Parathyroid adenoma (tissue), 2 donors: ENCODE measurements around the gene PCNX2.

ENCODE experiments used
- H2AFZ ChIP-seq: fragments of 300-600 bp; sonication (generic); one replicate; pipeline ENCODE4 v1.7.0; 2017; ENCODE audit warnings: antibody characterized with exemption, mild to moderate bottlenecking
- H3K27ac ChIP-seq: fragments of 300-600 bp; sonication (generic); one replicate; pipeline ENCODE4 v1.7.0; 2017
- H3K27me3 ChIP-seq: fragments of 300-600 bp; sonication (generic); one replicate; pipeline ENCODE4 v1.7.0; 2017; ENCODE audit warnings: low read length; ENCODE audit not compliant: control insufficient read depth, insufficient read depth
- H3K36me3 ChIP-seq: fragments of 300-600 bp; sonication (generic); one replicate; pipeline ENCODE4 v1.7.0; 2017; ENCODE audit warnings: low read length; ENCODE audit not compliant: control insufficient read depth, insufficient read depth
- H3K4me1 ChIP-seq: fragments of 300-600 bp; sonication (generic); one replicate; pipeline ENCODE4 v1.7.0; 2017; ENCODE audit warnings: control low read depth
- H3K4me2 ChIP-seq: fragments of 300-600 bp; sonication (generic); one replicate; pipeline ENCODE4 v1.7.0; 2017; ENCODE audit warnings: low read length
- H3K4me3 ChIP-seq: fragments of 300-600 bp; sonication (generic); one replicate; pipeline ENCODE4 v1.7.0; 2017; ENCODE audit warnings: low read depth, low read length
- H3K79me2 ChIP-seq: fragments of 300-600 bp; sonication (generic); one replicate; pipeline ENCODE4 v1.7.0; 2017; ENCODE audit warnings: control low read depth
- H3K9ac ChIP-seq: fragments of 300-600 bp; sonication (generic); one replicate; pipeline ENCODE4 v1.7.0; 2017; ENCODE audit warnings: mild to moderate bottlenecking
- H3K9me3 ChIP-seq: fragments of 300-600 bp; sonication (generic); one replicate; pipeline ENCODE4 v1.7.0; 2017; ENCODE audit warnings: low read length; ENCODE audit not compliant: control insufficient read depth
- CTCF ChIP-seq: fragments of 300-600 bp; sonication (generic); IDR thresholded peaks from one replicate; pipeline ENCODE4 v1.7.0; 2017; ENCODE audit warnings: antibody characterized with exemption, mild to moderate bottlenecking
- donor health status: primary hyperparathyroidism.

Gene PCNX2

GRCh38 chr1:232980986-232981560 is 314.5 kb downstream of the PCNX2 start:
- H3K4me3 ChIP-seq, result no peak overlapping the region

GRCh38 chr1:232980355-232980978 is 315.1 kb downstream of the PCNX2 start:
- no peak for TF ChIP-seq CTCF
- H3K27me3 ChIP-seq, result no peaks in the 10 kb centered on the region
- no peak overlapping the region for H3K27ac ChIP-seq
- H3K4me3 ChIP-seq, result no peak overlapping the region
- no peaks in the 10 kb centered on the region for H3K79me2 ChIP-seq
- no peaks in the 10 kb centered on the region for H3K36me3 ChIP-seq
- H3K4me2 ChIP-seq, result no peak overlapping the region
- H2AFZ ChIP-seq, result no peak overlapping the region
- no peak overlapping the region for H3K9ac ChIP-seq
- no peaks in the 10 kb centered on the region for H3K4me1 ChIP-seq
- no peaks in the 10 kb centered on the region for H3K9me3 ChIP-seq

More at GRCh38 chr1:232980986-232981560, 314.5 kb downstream of the PCNX2 start:
- H3K4me1 ChIP-seq, result no peaks in the 10 kb centered on the region
- H3K9me3 ChIP-seq, result no peaks in the 10 kb centered on the region
- H3K27me3 ChIP-seq, result no peaks in the 10 kb centered on the region
- H3K9ac ChIP-seq, result no peak overlapping the region
- H3K36me3 ChIP-seq, result no peaks in the 10 kb centered on the region
- no peak overlapping the region for H2AFZ ChIP-seq
- no peaks in the 10 kb centered on the region for H3K79me2 ChIP-seq
- no peak overlapping the region for H3K4me2 ChIP-seq
- no peak for TF ChIP-seq CTCF
- H3K27ac ChIP-seq, result no peak overlapping the region

- no peaks in the 10 kb centered on the region for H3K4me1 ChIP-seq
- TF ChIP-seq CTCF, result no peak
- no peak overlapping the region for H3K9ac ChIP-seq
- H3K4me2 ChIP-seq, result no peak overlapping the region
- H3K4me3 ChIP-seq, result no peak overlapping the region
- no peak overlapping the region for H3K27ac ChIP-seq
- H3K79me2 ChIP-seq, result no peaks in the 10 kb centered on the region
- no peak overlapping the region for H2AFZ ChIP-seq
- H3K27me3 ChIP-seq, result no peaks in the 10 kb centered on the region
- H3K9me3 ChIP-seq, result no peaks in the 10 kb centered on the region
- no peaks in the 10 kb centered on the region for H3K36me3 ChIP-seq
These were observed 316.0 kb downstream of the PCNX2 start for GRCh38 chr1:232979558-232979957.

- H3K4me1 ChIP-seq, result no peaks in the 10 kb centered on the region
- H3K27me3 ChIP-seq, result no peaks in the 10 kb centered on the region
- no peak overlapping the region for H3K4me3 ChIP-seq
- H3K36me3 ChIP-seq, result no peaks in the 10 kb centered on the region
- no peaks in the 10 kb centered on the region for H3K79me2 ChIP-seq
- H3K27ac ChIP-seq, result no peak overlapping the region
- no peak overlapping the region for H3K4me2 ChIP-seq
- no peak for TF ChIP-seq CTCF
- no peak overlapping the region for H2AFZ ChIP-seq
- H3K9me3 ChIP-seq, result no peaks in the 10 kb centered on the region
- H3K9ac ChIP-seq, result no peak overlapping the region
These were observed 316.7 kb downstream of the PCNX2 start for GRCh38 chr1:232978815-232979214.
